Renal pelvis (tissue), 12 donors: Measurements from ENCODE around the gene TMEM184A. TPM values are rescaled to one million over a fixed set of nuclear protein-coding genes. Genes with fewer than 3 reads are reported as not detected.

ENCODE experiments used
- DNase-seq: peaks from one replicate; pipeline ENCODE4 v3.0.0-alpha.2; 2013
- long read RNA-seq, 16 experiments: transcript quantifications; one replicate each; lab custom pipeline, GENCODE V29; 2026
- polyA plus RNA-seq, 3 donors: library from polyadenylated mRNA; unstranded; fragments of 120-200 nt; gene quantifications; one replicate each; pipeline ENCODE4 v1.2.1, GENCODE V29; 2013; ENCODE audit not compliant: insufficient read length in 3 of 3

The TMEM184A gene
- 1 to 10 TPM; 6.0 to 9.7 (median 8.6) TPM for polyA plus RNA-seq
- long read RNA-seq, donor 1 = 0 reads
- long read RNA-seq, donor 2, full-length matches to known transcripts = 2 of 2 reads
- long read RNA-seq, donor 2, partial matches to known transcripts = 0 of 2 reads
- long read RNA-seq, donor 2, other reads (novel, unspliced or antisense) = 0 of 2 reads
- long read RNA-seq, donor 3 = 0 reads
- long read RNA-seq, donor 4, full-length matches to known transcripts = 1 of 1 reads
- long read RNA-seq, donor 4, partial matches to known transcripts = 0 of 1 reads
- long read RNA-seq, donor 4, other reads (novel, unspliced or antisense) = 0 of 1 reads
- long read RNA-seq, donor 5 = 0 reads
- long read RNA-seq, donor 6 = 0 reads
- long read RNA-seq, donor 7, full-length matches to known transcripts = 1 of 1 reads
- long read RNA-seq, donor 7, partial matches to known transcripts = 0 of 1 reads
- long read RNA-seq, donor 7, other reads (novel, unspliced or antisense) = 0 of 1 reads
- long read RNA-seq, donor 8 = 0 reads
- long read RNA-seq, donor 9, full-length matches to known transcripts = 3 of 3 reads
- long read RNA-seq, donor 9, partial matches to known transcripts = 0 of 3 reads
- long read RNA-seq, donor 9, other reads (novel, unspliced or antisense) = 0 of 3 reads
- long read RNA-seq, donor 10, full-length matches to known transcripts = 2 of 2 reads
- long read RNA-seq, donor 10, partial matches to known transcripts = 0 of 2 reads
- long read RNA-seq, donor 10, other reads (novel, unspliced or antisense) = 0 of 2 reads
- long read RNA-seq, donor 11 = 0 reads
- long read RNA-seq, donor 12, full-length matches to known transcripts = 1 of 10 reads
- long read RNA-seq, donor 12, partial matches to known transcripts = 9 of 10 reads
- long read RNA-seq, donor 12, other reads (novel, unspliced or antisense) = 0 of 10 reads
- long read RNA-seq, donor 13 = 0 reads
- long read RNA-seq, donor 14 = 0 reads
- long read RNA-seq, donor 15 = 0 reads
- long read RNA-seq, donor 16 = 0 reads

DNA sequence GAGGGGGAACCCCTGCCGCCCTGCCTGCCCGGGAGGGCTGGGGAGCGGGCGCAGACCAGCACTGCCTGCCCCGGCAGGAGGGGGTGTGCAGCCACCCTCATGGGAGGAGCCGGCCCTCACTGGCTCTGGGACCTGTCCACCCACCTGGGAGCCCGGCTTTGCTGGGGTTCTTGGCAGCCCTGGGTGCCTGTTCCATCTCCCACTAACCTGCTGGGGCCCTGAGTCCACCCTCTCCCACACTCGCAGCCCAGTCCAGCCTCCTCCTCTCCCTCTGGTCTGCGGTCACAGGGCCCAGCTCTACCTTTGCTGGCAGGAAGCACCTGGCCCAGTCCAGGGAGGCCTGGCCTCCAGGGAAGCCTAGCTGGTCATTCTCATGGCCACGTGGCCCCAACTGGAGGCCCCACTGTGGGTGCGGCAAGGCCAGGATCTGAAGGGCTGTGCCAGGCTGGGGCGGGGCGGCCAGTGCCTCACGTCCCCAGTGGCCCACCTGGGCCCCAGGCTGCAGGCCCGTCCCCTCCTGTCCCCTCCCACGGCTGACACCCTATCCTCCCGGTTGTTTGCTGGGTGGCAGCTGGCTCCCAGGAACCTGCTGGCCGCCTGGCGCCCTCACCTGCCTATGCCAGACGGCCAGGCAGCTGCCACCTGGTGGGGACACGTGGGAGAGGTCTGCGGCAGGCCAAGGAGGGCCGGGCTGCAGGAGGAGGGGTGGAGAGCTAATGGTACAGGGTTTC lies at the start of gene TMEM184A:
Gene TMEM184A (minus strand): TSS at position 393 of the 731 bp plus-strand sequence. CDS start 721 bp downstream, outside the sequence.
- peak; percentile 80 for DNase-seq

DNA sequence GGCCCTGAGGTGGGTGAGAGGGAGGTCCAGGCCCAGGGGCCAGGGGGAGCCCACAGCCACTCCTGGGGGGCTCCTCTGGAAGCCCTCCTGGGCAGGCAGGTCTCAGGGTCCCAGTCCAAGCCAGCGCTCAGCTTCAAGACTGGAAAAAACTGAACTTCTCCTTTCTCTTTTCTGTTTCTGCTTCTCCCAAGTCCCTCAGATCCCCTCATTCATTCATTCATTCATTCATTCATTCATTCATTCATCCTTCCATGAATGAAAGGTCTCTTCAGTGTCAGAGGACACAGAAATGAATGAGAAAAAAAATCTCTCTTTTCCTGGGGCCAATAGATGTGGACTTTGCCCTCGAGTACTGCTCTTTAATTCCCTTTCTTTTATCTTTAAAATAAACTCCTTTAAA lies 48.4 kb upstream of the TMEM184A start:
- DNase-seq = no peak

DNA sequence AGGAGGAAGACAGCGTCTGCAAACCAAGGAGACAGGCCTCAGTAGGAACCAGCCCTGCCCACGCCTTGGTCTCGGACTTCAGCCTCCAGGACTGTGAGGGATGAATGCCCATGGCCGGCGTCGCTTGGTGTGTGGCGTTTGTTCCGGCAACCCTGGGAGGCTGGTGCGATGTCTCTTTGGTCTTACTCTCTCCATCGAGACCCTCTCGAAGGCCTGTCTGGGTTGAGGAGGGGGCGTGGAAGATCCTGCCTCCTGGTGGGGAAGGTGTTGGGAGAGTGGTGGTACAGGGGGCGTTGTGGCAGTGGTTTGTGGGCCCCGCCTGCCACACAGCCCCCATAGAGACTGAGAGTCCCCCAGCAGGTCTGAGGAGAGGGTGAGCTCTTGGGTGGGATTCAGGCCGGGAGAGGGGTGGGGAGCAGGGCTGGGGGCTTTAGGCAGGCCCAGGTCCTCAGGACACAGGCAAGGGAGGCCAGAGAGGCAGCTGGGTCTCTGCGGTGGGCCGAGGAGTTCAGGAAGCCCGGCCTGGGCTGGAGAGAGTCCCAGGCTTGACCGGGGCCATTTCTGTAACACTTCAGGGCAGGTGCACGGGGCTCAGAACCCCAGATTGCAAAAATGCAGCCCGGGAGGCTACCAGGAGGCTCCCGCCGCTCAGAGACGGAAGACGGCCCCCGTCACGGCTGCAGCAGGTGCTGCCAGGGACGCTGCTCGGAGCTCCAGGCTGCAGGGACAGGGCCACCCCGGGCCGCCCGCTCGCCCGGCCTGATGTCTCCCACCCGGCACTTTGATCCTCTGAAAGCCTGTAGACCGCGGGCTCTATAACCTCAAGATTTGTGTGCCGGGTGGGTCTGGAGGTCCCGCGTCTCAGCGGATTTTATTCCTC lies 47.6 kb upstream of the TMEM184A start:
- no peak for DNase-seq

DNA sequence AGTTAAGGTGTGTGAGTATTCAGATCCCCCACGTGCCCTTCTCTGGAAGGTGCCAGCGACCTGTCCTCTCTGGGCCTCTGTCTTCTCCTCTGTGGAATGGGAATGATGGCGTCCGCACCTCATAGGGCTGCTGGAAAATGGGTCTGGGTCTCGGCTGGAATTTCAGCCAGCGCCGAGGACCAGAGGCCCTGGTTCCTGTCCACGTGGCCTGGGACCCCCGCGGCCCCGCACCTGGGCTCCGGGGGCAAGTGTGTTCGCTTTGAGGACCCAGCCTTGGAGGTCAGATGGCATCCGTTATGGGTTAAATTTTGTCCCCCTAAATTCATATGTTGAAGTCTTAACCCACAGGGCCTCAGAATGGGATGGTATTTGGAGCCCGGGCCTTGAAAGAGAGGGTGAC lies 46.4 kb upstream of the TMEM184A start:
- DNase-seq = no peak

DNA sequence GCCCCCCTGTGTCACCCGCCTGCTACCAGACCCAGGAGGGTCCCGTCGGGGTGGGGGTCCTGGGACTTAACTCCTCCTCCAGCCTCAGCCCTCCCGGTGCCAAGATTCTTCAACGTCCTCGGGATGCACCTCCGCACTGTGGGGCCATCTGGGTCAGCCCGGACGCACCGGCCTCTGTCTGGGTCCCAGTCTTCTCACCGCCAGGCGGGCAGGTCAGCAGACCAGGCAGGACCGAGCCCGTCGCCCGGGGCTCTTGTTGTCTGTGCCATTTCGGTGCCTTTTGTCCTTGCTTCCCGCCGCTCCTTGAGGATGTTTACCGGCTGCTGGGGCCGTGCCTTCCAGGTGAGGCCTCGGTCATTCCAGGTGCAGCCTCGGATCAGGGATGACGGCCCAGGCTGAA lies 46.0 kb upstream of the TMEM184A start:
- no peak for DNase-seq

DNA sequence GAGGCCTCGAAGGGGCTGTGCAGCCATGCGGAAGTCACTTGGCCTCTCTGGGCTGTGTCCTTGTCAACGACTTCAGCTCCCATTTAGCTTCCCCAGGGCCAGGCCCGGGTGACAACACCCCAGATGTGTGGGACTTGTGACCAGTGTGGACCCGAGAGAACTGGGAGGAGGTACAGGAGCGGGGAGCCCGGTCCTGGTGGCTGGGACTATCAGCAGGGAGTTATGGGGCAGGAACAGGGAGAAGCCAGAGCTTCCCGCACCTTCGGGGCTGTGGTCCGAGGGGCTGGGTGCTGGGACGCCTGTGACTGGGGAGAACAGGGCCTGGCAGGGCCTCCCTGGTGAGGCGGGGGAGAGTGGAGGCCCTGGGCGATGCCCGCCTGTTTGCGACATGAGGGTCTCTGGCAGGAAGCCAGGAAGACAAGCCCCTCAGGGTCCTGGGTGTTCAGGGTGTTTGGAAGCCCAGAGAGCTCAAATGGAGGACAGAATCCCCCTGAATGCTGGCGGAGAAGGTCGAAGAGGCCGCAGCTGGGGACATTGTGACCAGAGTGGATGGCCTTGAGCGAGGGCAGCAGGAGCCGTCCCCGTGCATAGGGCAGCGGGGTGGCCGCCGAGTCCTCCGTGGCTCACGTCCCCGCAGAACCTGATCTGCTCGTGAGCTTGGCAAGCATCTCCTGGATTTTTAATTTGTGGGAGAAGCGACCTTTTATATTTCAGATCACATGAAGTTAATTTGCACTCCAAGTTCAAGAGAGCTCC lies 43.8 kb upstream of the TMEM184A start:
- no peak for DNase-seq

DNA sequence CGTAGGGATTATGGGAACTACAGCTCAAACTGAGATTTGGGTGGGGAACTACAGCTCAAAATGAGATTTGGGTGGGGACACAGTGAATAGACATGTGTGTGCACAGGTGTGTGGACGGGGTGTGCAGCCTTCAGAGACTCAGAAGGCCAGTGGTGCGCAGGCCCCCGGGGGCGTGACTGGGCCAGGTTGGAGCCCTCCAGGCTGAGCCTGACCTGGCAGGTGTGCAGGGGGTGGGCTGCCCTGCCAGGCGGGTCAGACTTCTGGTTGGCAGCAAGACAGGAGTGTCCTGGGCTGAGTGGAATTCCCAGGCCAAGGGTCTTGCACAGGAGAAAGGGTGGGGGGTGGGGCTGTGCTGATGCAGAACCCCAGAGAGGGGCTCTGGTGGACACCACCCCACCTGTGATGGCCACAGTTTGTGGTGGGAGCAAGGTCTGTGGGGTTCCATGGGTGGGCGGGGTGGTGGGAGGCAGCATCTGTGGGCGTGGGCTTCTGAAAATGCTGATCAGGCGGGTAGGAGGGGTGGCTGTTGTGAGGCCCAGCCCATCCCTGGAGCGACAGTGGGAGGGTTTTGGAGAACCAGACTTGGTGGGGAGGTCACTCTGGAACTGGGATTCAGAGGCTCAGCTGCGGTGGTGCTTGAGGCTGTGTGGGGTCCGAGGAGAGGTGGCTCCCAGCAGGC lies 43.1 kb upstream of the TMEM184A start:
- no peak for DNase-seq

DNA sequence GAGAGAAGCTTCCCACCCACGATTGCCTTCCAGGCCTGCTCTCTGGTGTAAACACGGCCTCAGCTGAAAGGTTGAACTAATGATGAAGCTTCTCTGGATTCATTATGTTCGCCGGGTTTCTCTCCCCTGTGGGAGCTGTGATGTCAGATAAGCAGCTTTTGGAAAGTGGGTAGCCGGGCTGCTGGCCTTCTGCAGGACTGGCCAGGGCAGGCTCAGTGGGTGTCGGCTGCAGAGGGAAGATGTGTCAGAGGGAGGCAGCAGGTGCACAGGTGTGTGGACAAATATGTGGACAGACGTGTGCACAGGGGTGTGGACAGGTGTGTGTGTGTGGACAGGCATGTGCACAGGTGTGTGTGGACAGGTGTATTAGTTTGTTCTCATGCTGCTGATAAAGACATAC lies 42.3 kb upstream of the TMEM184A start:
- DNase-seq = no peak

DNA sequence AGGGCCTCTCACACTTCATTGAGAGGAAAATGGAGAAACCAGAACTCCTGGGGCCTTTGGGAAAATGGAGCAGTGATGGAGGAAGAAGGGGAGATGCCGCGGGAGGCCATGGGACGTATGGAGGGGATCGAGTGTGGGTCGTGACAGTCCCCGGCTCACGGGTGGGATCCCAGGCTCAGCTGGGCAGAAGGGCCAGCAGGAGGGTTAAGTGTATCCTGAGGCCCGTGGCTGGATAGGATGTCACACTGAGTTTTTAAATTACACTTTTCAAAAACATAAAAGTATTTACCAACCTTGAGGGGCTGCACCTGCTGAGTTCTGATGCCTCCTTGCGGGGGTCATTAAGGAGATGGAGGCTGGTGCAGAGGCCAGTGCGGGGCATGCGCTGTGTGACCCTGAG lies 41.8 kb upstream of the TMEM184A start:
- no peak for DNase-seq

DNA sequence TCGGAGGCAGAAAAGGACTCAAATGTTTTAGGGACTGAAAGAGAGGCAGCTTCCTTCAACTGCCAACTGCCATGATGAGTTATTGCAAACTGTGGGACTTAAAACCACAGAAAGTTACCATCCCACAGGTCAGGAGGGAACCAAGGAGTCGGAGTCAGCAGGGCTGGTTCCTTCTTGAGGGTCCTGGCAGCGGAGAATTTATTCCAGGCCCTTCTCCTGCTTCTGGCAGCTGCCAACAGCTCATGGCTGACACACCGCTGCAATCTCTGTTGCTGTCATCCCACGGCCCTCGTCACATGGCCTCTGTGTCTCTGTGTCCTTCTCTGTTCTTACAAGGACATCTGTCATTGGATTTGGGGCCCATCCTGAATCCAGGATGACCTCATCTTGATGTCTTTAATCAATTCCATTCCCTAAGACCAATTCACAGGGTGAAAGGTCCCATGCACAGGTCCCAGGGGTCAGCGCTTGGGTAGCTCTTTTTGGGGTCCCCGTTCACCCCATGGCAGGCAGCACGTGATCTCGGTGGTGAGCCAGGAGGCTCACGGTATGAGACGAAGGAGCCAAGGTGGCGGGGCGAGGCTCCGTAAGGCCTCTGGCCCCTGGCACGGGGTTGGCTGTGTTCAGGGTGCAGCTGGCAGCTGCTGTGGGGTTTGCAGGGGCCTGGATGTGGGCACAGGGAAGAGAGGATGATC lies 41.2 kb upstream of the TMEM184A start:
- DNase-seq = no peak

DNA sequence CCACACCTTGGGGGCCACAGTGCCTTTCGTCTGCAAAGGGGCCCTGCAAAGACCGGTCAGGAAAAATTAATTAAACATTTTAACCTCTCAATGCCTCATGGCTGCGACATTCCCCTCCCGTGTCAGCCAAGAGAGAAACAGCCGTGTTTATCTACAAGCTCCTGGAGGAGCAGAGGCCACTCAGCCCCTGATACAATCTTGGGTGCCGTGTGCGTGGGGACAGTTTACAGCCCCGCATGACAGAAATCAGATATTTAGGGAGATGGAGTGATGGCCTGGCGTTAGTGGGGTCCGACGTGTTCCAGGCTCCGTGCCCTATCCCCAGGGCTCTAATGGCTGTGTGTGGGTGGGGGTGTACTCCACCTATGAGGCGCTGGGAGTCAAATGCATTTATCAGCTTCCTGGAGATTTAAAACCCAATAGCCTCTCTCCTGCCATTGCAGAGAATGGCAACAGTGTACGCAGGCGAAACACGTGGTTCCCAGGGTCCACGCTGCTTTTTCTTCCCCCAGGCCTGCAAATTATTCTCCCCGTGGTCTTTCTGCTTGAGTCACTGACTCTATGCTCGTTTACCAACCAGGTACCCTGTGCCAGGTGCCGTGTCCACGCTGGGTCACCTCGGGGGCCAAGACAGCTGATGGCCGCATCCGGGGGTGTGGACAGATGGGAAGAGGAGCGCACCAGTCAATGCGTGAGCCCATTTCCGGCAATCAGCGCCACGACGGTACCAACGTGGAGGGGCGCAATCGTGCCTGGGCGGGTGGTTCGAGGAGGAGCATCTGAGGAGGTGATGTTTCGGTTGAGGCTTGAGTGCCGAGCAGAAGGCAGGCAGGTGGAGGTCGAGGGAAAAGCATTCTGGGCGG lies 40.4 kb upstream of the TMEM184A start:
- DNase-seq = no peak

DNA sequence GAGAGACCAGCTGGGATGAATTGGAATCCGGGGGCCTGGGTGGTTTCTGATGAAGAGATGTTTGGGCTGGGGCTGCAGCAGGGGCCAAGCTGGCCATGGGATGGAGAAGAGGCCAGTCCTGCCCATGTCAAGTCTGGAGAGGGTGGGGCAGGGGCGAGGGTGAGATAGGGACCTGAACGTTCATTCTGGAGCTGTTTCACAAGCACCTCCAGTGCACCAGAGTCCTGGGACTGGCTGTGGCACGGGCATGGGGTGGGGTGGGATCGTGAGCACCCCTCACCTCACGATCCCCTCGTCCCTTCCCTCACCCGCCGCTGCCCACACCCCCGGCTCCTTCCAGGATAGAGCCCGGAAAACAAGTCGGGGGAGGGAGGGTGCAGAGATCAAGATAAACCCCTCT lies 39.6 kb upstream of the TMEM184A start:
- DNase-seq = no peak

DNA sequence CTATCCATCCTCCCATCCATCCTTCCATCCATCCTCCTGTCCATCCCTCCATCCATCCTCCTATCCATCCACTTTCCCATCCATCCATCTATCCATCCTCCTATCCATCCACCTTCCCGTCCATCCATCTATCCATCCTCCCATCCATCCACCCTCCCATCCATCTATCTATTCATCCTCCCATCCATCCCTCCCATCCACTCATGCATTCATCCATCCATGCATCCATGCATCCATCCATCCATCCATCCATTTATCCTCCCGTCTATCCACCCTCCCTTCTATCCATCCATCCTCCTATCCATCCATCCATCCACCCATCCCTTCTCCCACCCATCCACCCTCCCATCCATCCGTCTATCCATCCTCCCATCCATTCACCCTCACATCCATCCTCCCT lies 39.0 kb upstream of the TMEM184A start:
- no peak for DNase-seq

DNA sequence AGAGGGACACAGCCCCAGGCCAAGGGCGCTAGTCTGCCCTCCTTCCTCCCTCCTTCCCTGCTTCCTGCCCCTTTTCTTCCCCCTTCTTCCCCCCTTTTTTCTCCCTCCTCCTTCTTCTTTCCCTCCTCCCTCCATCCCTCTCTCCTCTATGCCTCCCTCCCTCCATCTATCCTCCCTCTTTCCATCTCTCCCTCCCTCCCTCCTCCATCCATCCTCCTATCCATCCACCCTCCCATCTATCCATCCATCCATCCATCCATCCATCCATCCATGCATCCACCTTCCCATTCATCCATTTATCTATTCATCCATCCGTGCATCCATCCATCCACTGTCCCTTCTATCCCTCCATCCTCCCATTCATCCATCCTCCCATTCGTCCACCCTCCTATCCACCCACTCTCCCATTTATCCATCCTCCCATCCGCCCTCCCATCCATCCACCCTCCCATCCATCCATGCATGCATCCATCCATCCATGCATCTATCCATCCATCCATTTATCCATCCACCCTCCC lies 38.0 kb upstream of the TMEM184A start:
- no peak for DNase-seq

DNA sequence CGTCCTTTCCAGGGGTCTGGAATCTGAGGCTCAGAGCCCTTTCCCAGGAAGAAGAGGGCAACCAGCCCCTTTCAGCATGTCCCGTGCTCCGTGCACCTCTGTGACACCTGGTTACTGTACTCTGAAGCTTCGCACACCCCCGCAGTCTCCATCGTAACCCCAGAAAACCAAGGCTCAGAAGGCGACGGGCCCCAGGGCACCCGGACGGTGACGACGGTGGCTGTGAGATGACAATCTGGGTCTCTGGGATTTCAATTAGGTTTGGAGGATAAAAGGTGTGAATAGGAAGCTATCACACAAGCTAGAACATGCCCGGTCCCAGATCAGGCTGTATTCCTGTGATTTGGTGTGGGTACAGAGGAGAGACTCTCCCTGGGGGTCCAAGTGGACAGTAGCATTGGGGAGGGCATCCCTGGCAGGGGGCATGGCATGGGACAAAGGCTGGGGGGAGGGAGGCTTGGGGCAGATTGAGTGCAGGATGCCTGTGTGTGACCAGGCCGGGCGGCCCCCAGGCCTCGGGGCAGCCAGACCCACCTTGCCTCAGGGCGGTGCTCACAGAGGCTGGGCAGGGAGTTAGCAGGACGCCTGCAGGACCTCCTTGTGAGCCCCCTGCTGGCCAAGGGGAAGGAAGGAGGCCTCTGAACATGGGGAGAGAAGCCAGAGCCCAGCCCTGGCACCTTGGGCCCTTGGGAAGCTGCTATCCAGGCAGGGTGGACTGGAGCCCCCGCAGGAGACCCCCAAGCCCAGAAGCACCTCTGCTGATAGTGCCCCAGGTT lies 37.3 kb upstream of the TMEM184A start:
- DNase-seq = no peak

DNA sequence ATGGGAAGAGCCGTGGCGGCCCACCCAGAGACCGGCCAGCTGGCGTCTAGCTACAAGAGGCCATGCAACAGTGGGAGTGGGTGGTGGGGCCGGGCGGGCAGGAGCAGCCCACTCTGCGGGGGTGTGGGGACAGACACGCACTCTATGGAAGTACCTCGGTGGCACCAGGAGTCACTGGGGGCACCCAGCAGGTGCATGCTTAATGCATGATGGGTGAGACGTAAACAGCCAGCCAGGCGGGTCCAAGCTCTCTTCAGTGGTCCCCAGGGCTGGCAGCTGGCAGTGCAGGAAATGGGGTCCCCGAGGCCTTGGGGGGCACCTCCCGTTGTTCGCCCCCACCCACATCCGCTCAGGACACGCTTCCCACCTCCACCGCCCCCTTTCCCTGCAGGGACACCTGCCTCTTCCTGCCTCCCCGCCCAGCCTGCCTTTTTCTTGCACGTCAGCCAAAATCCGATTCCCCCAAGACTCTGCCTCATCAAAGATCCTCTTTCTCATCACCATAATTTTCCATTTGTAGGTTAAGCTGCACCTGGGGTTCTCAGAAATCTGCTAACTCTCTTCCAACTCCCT lies 36.4 kb upstream of the TMEM184A start:
- DNase-seq = no peak

DNA sequence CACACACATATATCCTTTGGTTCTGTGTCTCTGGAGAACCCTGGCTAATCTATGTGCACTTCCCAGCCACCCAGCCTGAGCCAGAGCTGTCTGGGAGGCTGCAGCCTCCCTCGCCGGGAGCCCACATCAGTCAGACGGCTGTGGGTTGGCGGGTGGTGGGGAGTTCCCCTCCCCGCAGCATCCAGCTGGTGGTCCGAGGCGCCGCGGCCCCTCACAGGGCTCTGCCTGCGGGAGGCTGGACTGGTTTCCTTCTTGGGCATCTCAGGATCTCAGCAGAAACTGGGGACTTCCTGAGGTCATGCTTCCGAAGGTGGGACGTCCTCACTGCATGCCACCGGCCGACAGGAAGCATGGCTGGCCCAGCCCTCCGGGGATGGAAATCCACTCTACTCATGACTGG lies 35.9 kb upstream of the TMEM184A start:
- no peak for DNase-seq
